Measurements from ENCODE around the gene IL9.

IL9 gene

GRCh38 chr5:135880801-135881200 lies 14.8 kb downstream of the IL9 start:
- DNase-seq (ENCODE audit: low spot score), result no peak
- no peaks in the 10 kb centered on the region for H3K79me1 ChIP-seq (ENCODE audit: low read depth, low read length)
- H3K27ac ChIP-seq (replicated peaks; ENCODE audit: low read length), result no peak overlapping the region
- no peak overlapping the region for H3K4me2 ChIP-seq (ENCODE audit: insufficient read depth, low read length, poor library complexity, severe bottlenecking)
- H4K8ac ChIP-seq (ENCODE audit: low read depth, low read length), result no peak overlapping the region
- H3K4me3 ChIP-seq (ENCODE audit: low read length in 2 of 2), result no peak overlapping the region
- H4K91ac ChIP-seq (ENCODE audit: low read depth, low read length, poor library complexity), result no peak overlapping the region
- no peak overlapping the region for H2BK12ac ChIP-seq (ENCODE audit: low read length)
- no CpG with 5 or more reads among the region's 7 CpGs for WGBS, 2 donors (ENCODE audit: extremely low coverage in 2 of 2, insufficient read length in 2 of 2, insufficient replicate concordance in 1 of 2)
- no peak overlapping the region for H3K23ac ChIP-seq (ENCODE audit: low read depth, low read length, poor library complexity)
- no peak overlapping the region for H2BK120ac ChIP-seq (ENCODE audit: low read depth, low read length)
- H2BK15ac ChIP-seq (ENCODE audit: low read length), result no peak overlapping the region
- H3K36me3 ChIP-seq (replicated peaks in 1 of 2; ENCODE audit: control insufficient read depth in 2 of 2, insufficient read depth in 2 of 2, low read length in 2 of 2), result no peaks in the 10 kb centered on the region
- peaks cover 0 to 2% of the 10 kb centered on the region in 2 donors for H3K4me1 ChIP-seq (ENCODE audit: control insufficient read depth in 2 of 2, insufficient read depth in 1 of 2, low read depth in 1 of 2, low read length in 2 of 2)
- H2AFZ ChIP-seq (ENCODE audit: low read length), result no peak overlapping the region
- H2BK5ac ChIP-seq (ENCODE audit: low read length), result no peak overlapping the region
- H3K9me3 ChIP-seq (replicated peaks in 1 of 2; ENCODE audit: control insufficient read depth in 2 of 2, insufficient read depth in 1 of 2, low read depth in 1 of 2, low read length in 2 of 2), result no peaks in the 10 kb centered on the region
- H3K9ac ChIP-seq (ENCODE audit: low read depth, low read length, poor library complexity), result no peak overlapping the region
- no peaks in the 10 kb centered on the region for H3K27me3 ChIP-seq (ENCODE audit: control insufficient read depth in 3 of 3, insufficient read depth in 3 of 3, low read depth in 1 of 3, low read length in 3 of 3)
- peak overlapping the region; percentile 69 for H3K18ac ChIP-seq (ENCODE audit: low read length)
- H3K14ac ChIP-seq (ENCODE audit: low read length), result peak overlapping the region; percentile 50
- no peak overlapping the region for H3K4ac ChIP-seq (ENCODE audit: low read length)
- peak overlapping the region; percentile 77 for H2AK5ac ChIP-seq (ENCODE audit: low read depth, low read length)

GRCh38 chr5:135880278-135880677 lies 15.4 kb downstream of the IL9 start:
- H3K14ac ChIP-seq (ENCODE audit: low read length), result no peak overlapping the region
- no peak overlapping the region for H3K9ac ChIP-seq (ENCODE audit: low read depth, low read length, poor library complexity)
- no peak overlapping the region for H2BK15ac ChIP-seq (ENCODE audit: low read length)
- no peak overlapping the region for H2BK12ac ChIP-seq (ENCODE audit: low read length)
- no peak overlapping the region for H3K4ac ChIP-seq (ENCODE audit: low read length)
- DNase-seq (ENCODE audit: low spot score), result no peak
- WGBS, 2 donors (ENCODE audit: extremely low coverage in 2 of 2, insufficient read length in 2 of 2, insufficient replicate concordance in 1 of 2), result no CpG with 5 or more reads among the region's 3 CpGs
- H3K36me3 ChIP-seq (replicated peaks in 1 of 2; ENCODE audit: control insufficient read depth in 2 of 2, insufficient read depth in 2 of 2, low read length in 2 of 2), result no peaks in the 10 kb centered on the region
- H3K4me3 ChIP-seq (ENCODE audit: low read length in 2 of 2), result no peak overlapping the region
- no peaks in the 10 kb centered on the region for H3K27me3 ChIP-seq (ENCODE audit: control insufficient read depth in 3 of 3, insufficient read depth in 3 of 3, low read depth in 1 of 3, low read length in 3 of 3)
- H4K8ac ChIP-seq (ENCODE audit: low read depth, low read length), result no peak overlapping the region
- H2BK5ac ChIP-seq (ENCODE audit: low read length), result no peak overlapping the region
- H3K79me1 ChIP-seq (ENCODE audit: low read depth, low read length), result no peaks in the 10 kb centered on the region
- no peak overlapping the region for H4K91ac ChIP-seq (ENCODE audit: low read depth, low read length, poor library complexity)
- no peak overlapping the region for H3K4me2 ChIP-seq (ENCODE audit: insufficient read depth, low read length, poor library complexity, severe bottlenecking)
- no peak overlapping the region for H2BK120ac ChIP-seq (ENCODE audit: low read depth, low read length)
- no peak overlapping the region for H3K27ac ChIP-seq (replicated peaks; ENCODE audit: low read length)
- peaks cover 0 to 2% of the 10 kb centered on the region in 2 donors for H3K4me1 ChIP-seq (ENCODE audit: control insufficient read depth in 2 of 2, insufficient read depth in 1 of 2, low read depth in 1 of 2, low read length in 2 of 2)
- no peak overlapping the region for H3K23ac ChIP-seq (ENCODE audit: low read depth, low read length, poor library complexity)
- H3K18ac ChIP-seq (ENCODE audit: low read length), result no peak overlapping the region
- no peaks in the 10 kb centered on the region for H3K9me3 ChIP-seq (replicated peaks in 1 of 2; ENCODE audit: control insufficient read depth in 2 of 2, insufficient read depth in 1 of 2, low read depth in 1 of 2, low read length in 2 of 2)
- peak overlapping the region; percentile 77 for H2AK5ac ChIP-seq (ENCODE audit: low read depth, low read length)
- no peak overlapping the region for H2AFZ ChIP-seq (ENCODE audit: low read length)

GRCh38 chr5:135879591-135879990 lies 16.1 kb downstream of the IL9 start:
- Histone ChIP-seq H2BK120ac (ENCODE audit: low read depth, low read length) (no peak overlapping the region), H3K23ac (ENCODE audit: low read depth, low read length, poor library complexity) (no peak overlapping the region), H2BK15ac (ENCODE audit: low read length) (no peak overlapping the region), H3K18ac (ENCODE audit: low read length) (peak overlapping the region; percentile 13), H2BK5ac (ENCODE audit: low read length) (no peak overlapping the region), H3K79me1 (ENCODE audit: low read depth, low read length) (no peaks in the 10 kb centered on the region), H3K36me3 (replicated peaks in 1 of 2; ENCODE audit: control insufficient read depth in 2 of 2, insufficient read depth in 2 of 2, low read length in 2 of 2) (no peaks in the 10 kb centered on the region), H3K14ac (ENCODE audit: low read length) (no peak overlapping the region), H3K9me3 (replicated peaks in 1 of 2; ENCODE audit: control insufficient read depth in 2 of 2, insufficient read depth in 1 of 2, low read depth in 1 of 2, low read length in 2 of 2) (no peaks in the 10 kb centered on the region), H3K9ac (ENCODE audit: low read depth, low read length, poor library complexity) (no peak overlapping the region), H4K8ac (ENCODE audit: low read depth, low read length) (no peak overlapping the region), H2AK5ac (ENCODE audit: low read depth, low read length) (no peak overlapping the region), H3K27me3 (ENCODE audit: control insufficient read depth in 3 of 3, insufficient read depth in 3 of 3, low read depth in 1 of 3, low read length in 3 of 3) (no peaks in the 10 kb centered on the region), H3K4me1 (ENCODE audit: control insufficient read depth in 2 of 2, insufficient read depth in 1 of 2, low read depth in 1 of 2, low read length in 2 of 2) (peaks cover 0 to 2% of the 10 kb centered on the region in 2 donors), H3K4me3 (ENCODE audit: low read length in 2 of 2) (no peak overlapping the region), H3K4ac (ENCODE audit: low read length) (no peak overlapping the region), H3K27ac (replicated peaks; ENCODE audit: low read length) (no peak overlapping the region), H2AFZ (ENCODE audit: low read length) (no peak overlapping the region), H4K91ac (ENCODE audit: low read depth, low read length, poor library complexity) (no peak overlapping the region), H3K4me2 (ENCODE audit: insufficient read depth, low read length, poor library complexity, severe bottlenecking) (no peak overlapping the region), H2BK12ac (ENCODE audit: low read length) (no peak overlapping the region)
- no CpG with 5 or more reads among the region's 3 CpGs for WGBS, 2 donors (ENCODE audit: extremely low coverage in 2 of 2, insufficient read length in 2 of 2, insufficient replicate concordance in 1 of 2)
- DNase-seq (ENCODE audit: low spot score), result no peak

GRCh38 chr5:135878156-135878620 lies 17.5 kb downstream of the IL9 start:
- no peak for DNase-seq (ENCODE audit: low spot score)
- H3K4ac ChIP-seq (ENCODE audit: low read length), result no peak overlapping the region
- WGBS, 2 donors (ENCODE audit: extremely low coverage in 2 of 2, insufficient read length in 2 of 2, insufficient replicate concordance in 1 of 2), result no CpG with 5 or more reads among the region's 4 CpGs
- no peak overlapping the region for H2BK5ac ChIP-seq (ENCODE audit: low read length)
- H2BK15ac ChIP-seq (ENCODE audit: low read length), result no peak overlapping the region
- no peak overlapping the region for H4K8ac ChIP-seq (ENCODE audit: low read depth, low read length)
- H2BK12ac ChIP-seq (ENCODE audit: low read length), result no peak overlapping the region
- no peaks in the 10 kb centered on the region for H3K27me3 ChIP-seq (ENCODE audit: control insufficient read depth in 3 of 3, insufficient read depth in 3 of 3, low read depth in 1 of 3, low read length in 3 of 3)
- H3K9ac ChIP-seq (ENCODE audit: low read depth, low read length, poor library complexity), result no peak overlapping the region
- no peaks in the 10 kb centered on the region for H3K36me3 ChIP-seq (replicated peaks in 1 of 2; ENCODE audit: control insufficient read depth in 2 of 2, insufficient read depth in 2 of 2, low read length in 2 of 2)
- no peak overlapping the region for H3K4me2 ChIP-seq (ENCODE audit: insufficient read depth, low read length, poor library complexity, severe bottlenecking)
- no peak overlapping the region for H3K23ac ChIP-seq (ENCODE audit: low read depth, low read length, poor library complexity)
- H3K18ac ChIP-seq (ENCODE audit: low read length), result peak overlapping the region; percentile 58
- no peak overlapping the region for H2BK120ac ChIP-seq (ENCODE audit: low read depth, low read length)
- no peak overlapping the region for H3K4me3 ChIP-seq (ENCODE audit: low read length in 2 of 2)
- no peak overlapping the region for H3K14ac ChIP-seq (ENCODE audit: low read length)
- H4K91ac ChIP-seq (ENCODE audit: low read depth, low read length, poor library complexity), result no peak overlapping the region
- H3K27ac ChIP-seq (replicated peaks; ENCODE audit: low read length), result no peak overlapping the region
- H2AFZ ChIP-seq (ENCODE audit: low read length), result no peak overlapping the region
- peaks cover 0 to 2% of the 10 kb centered on the region in 2 donors for H3K4me1 ChIP-seq (ENCODE audit: control insufficient read depth in 2 of 2, insufficient read depth in 1 of 2, low read depth in 1 of 2, low read length in 2 of 2)
- no peak overlapping the region for H2AK5ac ChIP-seq (ENCODE audit: low read depth, low read length)
- H3K79me1 ChIP-seq (ENCODE audit: low read depth, low read length), result no peaks in the 10 kb centered on the region
- H3K9me3 ChIP-seq (replicated peaks in 1 of 2; ENCODE audit: control insufficient read depth in 2 of 2, insufficient read depth in 1 of 2, low read depth in 1 of 2, low read length in 2 of 2), result no peaks in the 10 kb centered on the region
